Activated naive CD4-positive, alpha-beta T cell treated with anti-CD3 and anti-CD28 coated beads, Interleukin-2, amount 50 U/mL, for 72 hours (primary cell): ENCODE measurements around the gene IGF1. TPM values are rescaled to one million over a fixed set of nuclear protein-coding genes. Genes with fewer than 3 reads are reported as not detected.

ENCODE experiments used
- ATAC-seq, 2 donors: fragments of 150-1000 bp; cut with Tn5 transposase; 2 replicates each; pipeline ENCODE4 v1.10.0; 2021; ENCODE audit warnings: mild to moderate bottlenecking in 2 of 2, moderate library complexity in 2 of 2
- DNase-seq, 2 donors: peaks; one replicate each; pipeline ENCODE4 v3.0.0; 2021 to 2022; ENCODE audit warnings: low spot score in 2 of 2
- H3K27ac Mint-ChIP-seq, 2 donors: one replicate each; pipeline ENCODE4 v1.8.0; 2022; ENCODE audit warnings: mild to moderate bottlenecking in 2 of 2, mixed read lengths in 2 of 2
- H3K36me3 Mint-ChIP-seq, 2 donors: one replicate each; pipeline ENCODE4 v1.8.0; 2022; ENCODE audit warnings: mixed read lengths in 2 of 2
- H3K9me3 Mint-ChIP-seq, 2 donors: one replicate each; pipeline ENCODE4 v1.8.0; 2022; ENCODE audit warnings: mixed read lengths in 2 of 2
- total RNA-seq, 2 donors: library from RNA; stranded (reverse); gene quantifications; one replicate each; pipeline ENCODE4 v1.2.3, GENCODE V29; 2022

The IGF1 gene
- total RNA-seq = 1 to 10 TPM; 1.1 to 1.4 TPM

DNA sequence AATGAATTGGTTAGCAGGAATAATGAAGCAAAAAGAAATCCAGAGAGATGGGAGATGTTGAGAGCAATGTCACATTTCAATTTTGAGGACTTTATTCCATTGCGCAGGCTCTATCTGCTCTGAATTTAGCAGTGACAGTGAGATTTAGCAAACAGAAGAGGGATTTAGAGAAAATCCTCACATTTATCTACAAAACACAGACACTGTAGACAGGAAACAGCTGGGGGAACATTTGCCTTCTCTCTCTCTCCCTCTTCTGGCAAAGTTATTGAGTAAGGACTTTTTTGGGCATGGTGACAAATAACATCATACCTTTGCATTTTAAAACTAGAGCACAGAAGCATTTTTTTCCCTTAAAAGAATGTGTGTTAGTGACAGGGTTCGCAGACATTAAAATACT lies at the start of gene IGF1:
Gene IGF1, minus strand, starts transcription at position 158 of the 400 bp plus-strand sequence. CDS start 182 bp downstream, outside the sequence.
- Mint-ChIP-seq H3K36me3 (peaks cover 0 to 17% of the 10 kb centered on the region in 2 donors), H3K9me3 (peaks cover 0 to 4% of the 10 kb centered on the region in 2 donors), H3K27ac (no peak within 1 kb of the TSS)
- DNase-seq = no peak
- ATAC-seq = no peak

DNA sequence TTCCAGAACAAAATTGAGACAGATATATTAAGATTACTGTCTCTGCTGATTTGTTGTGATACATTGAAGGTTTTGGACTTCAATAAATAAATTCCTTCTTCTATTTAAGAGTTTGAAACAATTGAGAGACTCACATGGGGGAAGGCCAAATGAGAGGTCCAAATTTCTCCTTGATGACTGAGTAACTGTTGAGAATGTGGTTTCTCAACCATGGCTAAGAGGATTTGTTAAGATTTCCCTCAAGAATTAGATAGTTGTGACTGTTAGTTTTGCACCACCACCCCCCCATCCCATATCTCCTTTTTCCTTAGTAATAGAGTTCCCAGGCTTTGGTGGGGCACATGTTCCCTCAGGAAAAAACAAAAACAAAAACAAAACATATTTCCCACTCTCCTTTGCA lies 47.7 kb upstream of the IGF1 start:
- H3K9me3 Mint-ChIP-seq = peaks cover 0 to 4% of the 10 kb centered on the region in 2 donors
- no peak for ATAC-seq
- H3K27ac Mint-ChIP-seq = no peak overlapping the region
- DNase-seq = no peak
- no peaks in the 10 kb centered on the region for H3K36me3 Mint-ChIP-seq

DNA sequence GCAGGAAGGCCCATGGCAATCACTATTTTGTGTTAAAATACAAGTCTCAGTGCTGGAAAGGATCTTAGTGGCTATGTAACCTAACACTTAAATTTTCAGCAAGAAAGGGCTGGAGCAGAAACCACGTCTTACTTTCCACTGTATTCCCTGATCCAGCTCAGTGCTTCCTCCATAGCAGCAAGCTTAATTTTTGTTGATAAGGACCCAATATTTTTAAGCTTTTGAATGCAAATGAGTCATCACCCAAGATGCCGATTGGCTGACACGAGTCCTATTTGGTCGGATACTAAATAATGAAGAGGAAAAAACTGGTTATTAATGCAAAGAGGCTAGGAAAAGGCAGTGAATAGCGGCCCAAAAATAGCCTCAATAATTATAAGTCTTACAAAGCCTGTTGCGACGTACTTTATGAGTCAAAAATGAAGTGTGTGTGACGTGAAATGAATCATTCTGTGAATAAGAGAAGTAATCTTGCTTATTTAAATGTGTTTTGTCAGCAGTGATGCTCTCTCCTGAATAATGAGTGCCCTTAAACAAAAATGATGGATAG lies 46.9 kb upstream of the IGF1 start:
- ATAC-seq (no peak), DNase-seq (no peak)
- Mint-ChIP-seq H3K27ac (peak overlapping the region in 1 of 2 donors; percentile 17), H3K36me3 (no peaks in the 10 kb centered on the region), H3K9me3 (peaks cover 0 to 4% of the 10 kb centered on the region in 2 donors)

DNA sequence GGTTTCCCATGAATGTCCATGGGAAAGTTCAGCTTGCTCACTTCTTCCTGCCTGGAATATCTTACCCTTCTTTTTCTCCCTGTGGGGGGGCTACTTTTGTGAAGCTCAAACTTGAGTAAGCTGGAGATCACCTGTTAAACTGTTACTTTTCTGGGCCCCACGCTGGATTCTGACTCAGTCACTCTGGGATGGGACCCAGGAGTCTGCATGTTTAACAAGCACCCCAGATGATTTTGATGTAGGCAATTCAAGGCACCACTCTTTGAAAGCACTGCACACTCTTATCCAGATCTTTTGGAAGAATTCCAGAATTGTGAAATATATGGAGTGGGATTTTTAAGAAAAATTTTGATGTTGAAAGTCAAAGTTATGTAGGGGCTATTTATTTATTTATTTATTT lies 46.3 kb upstream of the IGF1 start:
- Mint-ChIP-seq H3K27ac (peak overlapping the region in 1 of 2 donors; percentile 17), H3K36me3 (no peaks in the 10 kb centered on the region), H3K9me3 (peaks cover 0 to 4% of the 10 kb centered on the region in 2 donors)
- no peak for DNase-seq
- no peak for ATAC-seq

DNA sequence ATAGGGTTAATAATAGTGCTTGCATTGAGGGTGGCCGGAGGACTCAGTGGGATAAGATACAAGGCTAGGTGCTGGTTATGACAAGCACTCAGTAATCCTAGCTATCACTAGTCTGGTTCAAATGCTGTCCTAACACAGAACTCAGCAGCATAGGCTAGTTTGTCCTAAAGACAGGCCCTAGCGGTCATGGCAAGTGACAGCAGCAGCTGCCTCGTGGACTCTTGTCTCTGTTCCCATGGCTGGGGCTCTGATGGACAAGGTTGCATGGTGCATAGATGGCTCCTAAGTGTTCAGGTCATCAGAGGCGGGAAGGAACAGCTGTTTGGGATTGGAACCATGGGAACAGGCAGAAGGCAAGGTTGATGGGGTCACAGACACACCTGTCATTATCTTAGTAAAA lies 42.4 kb upstream of the IGF1 start:
- Mint-ChIP-seq H3K36me3 (no peaks in the 10 kb centered on the region), H3K9me3 (peaks cover 0 to 4% of the 10 kb centered on the region in 2 donors), H3K27ac (no peak overlapping the region)
- no peak for ATAC-seq
- DNase-seq = no peak

DNA sequence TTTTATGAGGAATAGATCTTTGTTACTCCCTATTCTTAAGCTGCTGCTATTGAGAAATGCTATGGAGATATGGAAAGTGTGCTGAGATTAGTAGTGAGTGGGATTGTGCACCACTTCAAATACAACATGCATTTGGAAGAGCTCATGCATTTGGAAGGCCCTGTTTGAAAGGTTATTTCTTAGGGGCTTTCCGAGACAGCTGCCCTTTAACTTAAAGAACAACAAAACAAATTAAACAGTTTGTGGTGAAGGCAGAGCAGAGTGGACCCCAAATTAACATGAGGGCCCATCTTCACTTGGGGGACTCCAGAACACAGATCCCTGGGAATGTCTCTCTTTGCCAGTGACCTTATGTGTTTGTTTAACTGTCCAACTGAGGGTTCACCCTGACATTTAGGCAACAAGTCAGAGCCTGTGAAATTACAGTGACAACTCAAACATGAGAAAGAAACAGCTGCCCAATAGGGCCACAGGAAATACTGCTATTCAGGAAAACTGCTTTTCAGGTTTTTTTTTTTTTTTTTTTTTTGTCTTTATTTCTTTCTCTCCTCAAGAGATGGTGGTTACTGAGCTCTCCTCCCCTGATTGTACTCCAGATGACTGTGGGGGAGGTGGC lies 41.4 kb upstream of the IGF1 start:
- DNase-seq (no peak), ATAC-seq (no peak)
- no peak overlapping the region for H3K27ac Mint-ChIP-seq
- peaks cover 0 to 4% of the 10 kb centered on the region in 2 donors for H3K9me3 Mint-ChIP-seq
- no peaks in the 10 kb centered on the region for H3K36me3 Mint-ChIP-seq

DNA sequence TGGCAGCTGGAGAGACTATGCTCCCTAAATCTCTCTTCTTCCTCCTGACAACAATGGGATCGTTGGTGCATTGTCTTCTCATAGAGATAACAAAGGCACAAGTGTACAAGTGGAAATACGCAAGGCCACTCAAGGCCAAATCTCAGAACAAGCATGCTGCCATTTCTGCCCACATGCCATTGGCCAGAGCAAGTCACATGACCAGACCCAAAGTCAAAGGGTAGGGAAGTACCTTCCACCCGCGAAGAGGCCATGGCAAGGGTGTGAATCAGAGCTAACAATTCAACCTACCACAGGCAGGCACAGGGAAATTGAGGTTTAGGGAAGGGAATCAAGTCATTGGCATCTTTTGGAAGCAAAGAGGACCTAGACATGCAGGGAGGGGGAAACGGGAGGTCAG lies 38.5 kb upstream of the IGF1 start:
- Mint-ChIP-seq H3K36me3 (no peaks in the 10 kb centered on the region), H3K27ac (no peak overlapping the region), H3K9me3 (no peaks in the 10 kb centered on the region)
- DNase-seq (no peak), ATAC-seq (no peak)

DNA sequence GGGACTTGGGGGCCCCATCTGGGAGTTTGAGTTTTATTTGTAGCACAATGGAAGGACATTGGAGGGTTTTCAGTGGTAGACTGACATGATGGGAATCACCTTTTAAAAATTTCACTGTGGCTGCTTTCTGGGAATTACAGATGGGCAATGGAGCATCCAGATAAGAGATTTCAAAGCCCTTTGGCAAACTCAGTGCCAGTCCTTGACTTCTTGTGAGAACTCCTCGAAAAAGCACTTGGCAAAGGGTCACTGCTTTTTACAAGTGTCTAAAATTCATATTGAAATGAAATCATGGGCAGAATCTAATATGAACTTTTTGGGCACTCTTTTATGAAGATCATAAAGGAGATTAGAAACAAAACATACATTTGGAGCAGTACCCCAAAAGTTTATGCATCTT lies 34.3 kb upstream of the IGF1 start:
- DNase-seq (no peak), ATAC-seq (no peak)
- no peaks in the 10 kb centered on the region for H3K9me3 Mint-ChIP-seq
- H3K36me3 Mint-ChIP-seq = no peaks in the 10 kb centered on the region
- no peak overlapping the region for H3K27ac Mint-ChIP-seq

DNA sequence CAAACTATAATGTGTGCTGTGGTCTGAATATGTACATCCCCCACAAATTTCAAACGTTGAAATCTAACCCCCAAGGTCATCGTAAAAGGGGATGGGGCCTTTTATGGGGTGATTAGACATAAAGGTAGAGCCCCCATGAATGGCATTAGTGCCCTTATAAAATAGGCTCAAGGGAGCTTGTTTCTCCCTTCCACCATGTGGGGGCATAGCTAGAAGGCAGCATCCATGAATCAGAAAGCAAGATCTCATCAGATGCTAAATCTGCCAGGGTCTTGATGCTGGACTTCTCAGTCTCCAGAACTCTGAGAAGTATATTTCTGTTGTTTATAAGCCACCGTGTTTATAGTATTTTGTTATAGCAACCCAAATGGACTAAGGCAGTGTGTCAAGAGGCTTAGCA lies 33.4 kb upstream of the IGF1 start:
- Mint-ChIP-seq H3K9me3 (no peaks in the 10 kb centered on the region), H3K36me3 (no peaks in the 10 kb centered on the region), H3K27ac (no peak overlapping the region)
- DNase-seq (no peak), ATAC-seq (no peak)

DNA sequence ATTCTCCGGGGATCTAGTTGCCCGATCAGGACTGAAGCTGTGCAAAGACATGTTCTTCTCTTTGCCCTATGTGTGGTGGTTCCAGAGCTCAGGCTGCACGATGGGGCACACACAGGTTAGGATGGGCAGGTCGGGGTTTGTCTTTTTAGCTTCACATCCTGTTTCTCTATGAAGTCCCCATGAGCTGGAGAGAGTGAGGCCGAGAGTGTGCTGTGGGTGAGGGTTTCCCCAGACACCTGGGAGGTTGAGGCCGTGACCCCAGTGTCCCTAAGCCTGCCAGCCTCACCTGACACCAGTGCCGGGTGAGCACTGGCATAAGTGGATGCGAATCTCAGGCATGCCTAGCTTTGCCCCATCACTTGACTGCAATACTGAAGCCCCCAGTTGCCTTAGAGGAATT lies 32.9 kb upstream of the IGF1 start:
- Mint-ChIP-seq H3K9me3 (no peaks in the 10 kb centered on the region), H3K27ac (no peak overlapping the region), H3K36me3 (no peaks in the 10 kb centered on the region)
- DNase-seq (no peak), ATAC-seq (no peak)

DNA sequence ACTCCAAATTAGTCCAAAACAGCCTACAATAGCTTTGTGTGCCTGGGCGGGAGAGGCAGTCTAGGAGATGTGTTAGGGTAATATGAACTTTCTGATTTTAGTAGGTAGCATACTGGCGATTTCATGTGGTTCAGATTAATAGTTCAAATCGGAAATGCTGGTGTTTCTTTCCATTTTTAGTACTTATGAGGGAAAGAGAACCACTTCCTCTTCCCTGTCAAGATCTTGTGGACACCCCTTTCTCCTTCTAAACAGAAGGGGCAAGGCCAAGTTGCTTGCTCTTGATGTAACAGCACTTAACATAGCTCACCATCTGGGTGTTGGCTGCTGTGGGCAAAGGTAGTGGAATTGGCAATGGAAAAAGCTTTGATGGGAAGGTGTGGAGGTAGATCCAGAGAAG lies 32.2 kb upstream of the IGF1 start:
- no peak for ATAC-seq
- Mint-ChIP-seq H3K36me3 (no peaks in the 10 kb centered on the region), H3K9me3 (no peaks in the 10 kb centered on the region)

DNA sequence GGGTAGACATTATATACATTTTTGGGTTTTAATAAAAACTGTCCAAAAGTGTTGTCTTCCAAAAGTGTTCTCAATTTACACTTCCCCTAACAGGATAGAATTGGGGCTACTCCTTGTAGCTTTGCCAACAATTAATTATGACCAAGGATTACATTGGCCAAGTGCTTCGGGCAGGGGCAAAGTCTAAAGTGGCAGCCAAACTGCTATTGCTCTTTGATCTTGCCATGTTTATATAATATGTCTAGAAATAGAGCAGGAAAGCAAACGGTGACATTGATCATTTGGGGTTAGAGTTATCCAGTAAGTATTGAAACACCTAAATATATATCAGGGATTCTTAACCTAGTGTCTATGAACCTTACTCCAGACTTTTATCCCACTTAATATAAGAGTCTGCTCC lies 31.2 kb upstream of the IGF1 start:
- no peak overlapping the region for H3K27ac Mint-ChIP-seq
- ATAC-seq = no peak

More for the DNA sequence above, 32.2 kb upstream of the IGF1 start:
- H3K27ac Mint-ChIP-seq = no peak overlapping the region
- DNase-seq = no peak

DNA sequence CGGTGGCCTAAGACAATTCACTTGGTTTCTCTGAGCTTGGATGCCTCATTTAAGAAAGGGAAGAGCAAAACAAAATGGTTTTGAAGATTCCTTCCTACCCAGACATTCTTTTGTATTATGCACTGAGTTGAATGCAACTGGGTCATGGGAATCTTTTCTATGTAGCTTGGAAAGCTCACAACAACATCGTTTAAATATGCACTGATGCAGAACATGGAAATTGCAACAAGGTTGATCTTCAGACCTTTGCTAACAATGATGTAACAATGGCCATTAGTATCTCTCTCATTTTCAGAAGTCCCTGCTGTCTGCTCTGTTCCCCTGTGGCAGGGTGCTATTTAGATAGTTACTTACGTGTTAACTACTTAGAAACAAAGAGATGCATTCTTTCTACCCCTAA lies 30.1 kb upstream of the IGF1 start:
- DNase-seq (no peak), ATAC-seq (no peak)
- no peaks in the 10 kb centered on the region for H3K9me3 Mint-ChIP-seq
- no peak overlapping the region for H3K27ac Mint-ChIP-seq
- no peaks in the 10 kb centered on the region for H3K36me3 Mint-ChIP-seq

More for the DNA sequence above, 31.2 kb upstream of the IGF1 start:
- no peak for DNase-seq
- Mint-ChIP-seq H3K36me3 (no peaks in the 10 kb centered on the region), H3K9me3 (no peaks in the 10 kb centered on the region)

DNA sequence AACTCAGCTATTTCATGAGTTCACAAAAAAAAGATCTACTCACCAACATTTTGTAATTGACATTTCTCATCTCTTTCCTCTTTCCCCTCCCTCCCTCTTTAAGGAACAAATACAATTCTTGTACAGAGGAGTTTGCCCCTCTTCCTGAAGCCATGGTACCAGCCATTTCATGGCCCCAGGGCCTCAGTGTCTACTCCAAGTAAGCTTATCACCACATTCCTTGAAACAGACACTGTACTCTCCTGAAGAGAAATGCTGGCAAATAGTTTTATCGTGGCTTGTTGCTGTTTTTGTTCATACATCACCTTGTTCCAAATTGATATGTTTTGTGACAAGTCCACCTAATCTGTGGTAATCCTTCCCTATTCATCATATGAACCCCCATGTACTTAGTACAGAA lies 29.7 kb upstream of the IGF1 start:
- DNase-seq (no peak), ATAC-seq (no peak)
- no peaks in the 10 kb centered on the region for H3K9me3 Mint-ChIP-seq
- no peaks in the 10 kb centered on the region for H3K36me3 Mint-ChIP-seq
- H3K27ac Mint-ChIP-seq = no peak overlapping the region

DNA sequence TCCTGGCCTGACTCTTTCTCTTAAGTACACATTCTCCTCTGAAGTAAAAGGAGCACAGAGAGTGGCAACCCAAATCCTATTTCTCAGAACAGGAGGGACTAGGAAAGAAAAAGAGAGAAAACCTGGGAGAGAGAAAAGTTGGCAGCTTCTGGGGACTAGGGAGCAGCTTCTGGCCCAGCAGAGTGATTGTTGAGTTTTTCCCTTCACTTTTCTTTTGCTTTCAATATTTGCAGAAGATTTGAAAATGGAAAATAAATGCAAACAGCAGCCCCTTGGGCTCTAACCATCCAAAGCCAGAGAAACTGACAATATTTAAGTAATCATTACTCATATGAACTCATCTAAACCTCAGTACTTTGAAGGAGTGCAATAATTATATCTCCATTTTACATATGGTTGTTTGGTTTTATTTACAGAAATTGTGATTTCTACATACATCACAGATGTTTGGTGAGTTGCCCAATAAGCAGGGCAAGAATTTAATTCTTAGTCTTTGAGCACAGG lies 28.8 kb upstream of the IGF1 start:
- no peak for DNase-seq
- Mint-ChIP-seq H3K36me3 (no peaks in the 10 kb centered on the region), H3K27ac (no peak overlapping the region), H3K9me3 (no peaks in the 10 kb centered on the region)
- ATAC-seq = no peak

DNA sequence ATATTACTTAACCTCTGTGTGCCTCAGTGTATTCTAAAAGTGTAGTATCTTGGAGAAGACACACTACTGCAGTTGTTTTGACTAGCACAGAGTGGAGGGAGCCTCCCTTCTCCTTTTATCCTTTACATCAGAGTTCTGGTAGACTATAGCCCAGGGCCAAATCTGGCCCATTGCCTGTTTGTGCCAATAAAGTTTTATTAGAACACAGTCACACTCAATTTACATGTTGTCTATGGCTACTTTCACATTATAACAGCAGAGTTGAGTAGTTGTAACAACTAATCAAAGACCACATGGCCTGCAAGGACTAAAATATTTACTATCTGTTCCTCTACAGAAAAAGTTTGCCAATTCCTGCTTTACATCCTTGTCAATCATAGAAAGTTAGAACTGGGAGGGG lies 27.7 kb upstream of the IGF1 start:
- no peak for DNase-seq
- Mint-ChIP-seq H3K9me3 (no peaks in the 10 kb centered on the region), H3K27ac (no peak overlapping the region), H3K36me3 (no peaks in the 10 kb centered on the region)
- no peak for ATAC-seq

DNA sequence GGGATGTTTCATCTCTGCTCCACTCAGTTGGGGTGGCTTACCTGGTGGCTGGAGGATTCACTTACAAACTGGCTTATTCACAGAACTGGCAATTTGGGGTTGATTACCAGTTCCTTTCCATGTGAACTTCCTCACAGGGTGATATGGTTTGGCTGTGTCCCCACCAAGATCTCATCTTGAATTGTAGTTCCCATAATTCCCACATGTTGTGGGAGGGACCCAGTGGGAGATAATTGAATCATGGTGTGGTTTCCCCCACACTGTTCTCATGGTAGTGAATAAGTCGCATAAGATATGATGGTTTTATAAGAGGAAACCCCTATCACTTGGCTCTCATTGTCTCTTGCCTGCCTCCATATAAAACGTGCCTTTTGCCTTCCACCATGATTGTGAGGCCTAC lies 26.9 kb upstream of the IGF1 start:
- H3K9me3 Mint-ChIP-seq = no peaks in the 10 kb centered on the region
- no peak overlapping the region for H3K27ac Mint-ChIP-seq
- ATAC-seq = no peak
- no peaks in the 10 kb centered on the region for H3K36me3 Mint-ChIP-seq
- DNase-seq = no peak

DNA sequence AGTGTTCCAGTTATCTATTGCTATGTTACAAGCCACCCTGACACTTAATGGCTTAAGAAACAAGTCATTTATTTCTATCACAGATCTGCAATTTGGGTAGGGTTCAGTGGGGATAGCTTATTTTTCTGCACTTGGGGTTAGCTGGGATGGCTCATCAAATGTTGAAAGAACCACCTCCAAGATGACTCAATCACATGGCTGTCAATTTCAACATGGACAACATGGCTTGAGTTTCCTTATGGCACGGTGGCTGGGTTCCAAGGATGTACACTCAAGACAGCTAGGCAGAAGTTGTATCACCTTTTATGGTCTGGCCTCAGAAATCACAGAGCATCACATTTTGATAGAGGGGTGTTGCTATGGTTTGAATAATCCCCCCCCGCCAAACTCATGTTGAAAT lies 24.5 kb upstream of the IGF1 start:
- no peaks in the 10 kb centered on the region for H3K36me3 Mint-ChIP-seq
- no peak overlapping the region for H3K27ac Mint-ChIP-seq
- DNase-seq = no peak
- peaks cover 0 to 4% of the 10 kb centered on the region in 2 donors for H3K9me3 Mint-ChIP-seq
- ATAC-seq = no peak
